Measurements from ENCODE around the gene LTBP1.
A peak's percentile ranks its signal among the peaks of the same experiment; 100 is the strongest.

The LTBP1 gene

GRCh38 chr2:33274524-33274923 lies 327.8 kb downstream of the LTBP1 start:
- Histone ChIP-seq H3K4me1 (ENCODE audit: control insufficient read depth in 2 of 2, insufficient read depth in 2 of 2, low read length in 2 of 2) (no peaks in the 10 kb centered on the region), H3K27ac (ENCODE audit: low read depth in 2 of 2, low read length in 2 of 2) (no peak overlapping the region), H3K9ac (ENCODE audit: low read depth in 1 of 2, low read length in 2 of 2) (no peak overlapping the region), H3K36me3 (ENCODE audit: control insufficient read depth in 2 of 2, insufficient read depth in 2 of 2, low read length in 2 of 2) (no peaks in the 10 kb centered on the region), H3K4me3 (ENCODE audit: low read length in 2 of 2) (no peak overlapping the region), H3K9me3 (ENCODE audit: control insufficient read depth in 2 of 2, low read length in 2 of 2) (no peaks in the 10 kb centered on the region), H3K27me3 (ENCODE audit: control insufficient read depth in 2 of 2, insufficient read depth in 2 of 2, low read length in 2 of 2) (no peaks in the 10 kb centered on the region)

- H3K27ac ChIP-seq (ENCODE audit: low read depth in 2 of 2, low read length in 2 of 2) = no peak overlapping the region
- no peaks in the 10 kb centered on the region for H3K27me3 ChIP-seq (ENCODE audit: control insufficient read depth in 2 of 2, insufficient read depth in 2 of 2, low read length in 2 of 2)
- no peaks in the 10 kb centered on the region for H3K4me1 ChIP-seq (ENCODE audit: control insufficient read depth in 2 of 2, insufficient read depth in 2 of 2, low read length in 2 of 2)
- H3K4me3 ChIP-seq (ENCODE audit: low read length in 2 of 2) = no peak overlapping the region
- no peaks in the 10 kb centered on the region for H3K36me3 ChIP-seq (ENCODE audit: control insufficient read depth in 2 of 2, insufficient read depth in 2 of 2, low read length in 2 of 2)
- no peaks in the 10 kb centered on the region for H3K9me3 ChIP-seq (ENCODE audit: control insufficient read depth in 2 of 2, low read length in 2 of 2)
- H3K9ac ChIP-seq (ENCODE audit: low read depth in 1 of 2, low read length in 2 of 2) = no peak overlapping the region
These were observed 329.1 kb downstream of the LTBP1 start for GRCh38 chr2:33275689-33276444.

GRCh38 chr2:33277002-33277426 lies 330.3 kb downstream of the LTBP1 start:
- Histone ChIP-seq H3K4me3 (ENCODE audit: low read length in 2 of 2) (no peak overlapping the region), H3K4me1 (ENCODE audit: control insufficient read depth in 2 of 2, insufficient read depth in 2 of 2, low read length in 2 of 2) (no peaks in the 10 kb centered on the region), H3K27me3 (ENCODE audit: control insufficient read depth in 2 of 2, insufficient read depth in 2 of 2, low read length in 2 of 2) (no peaks in the 10 kb centered on the region), H3K9ac (ENCODE audit: low read depth in 1 of 2, low read length in 2 of 2) (no peak overlapping the region), H3K27ac (ENCODE audit: low read depth in 2 of 2, low read length in 2 of 2) (no peak overlapping the region), H3K36me3 (ENCODE audit: control insufficient read depth in 2 of 2, insufficient read depth in 2 of 2, low read length in 2 of 2) (no peaks in the 10 kb centered on the region), H3K9me3 (ENCODE audit: control insufficient read depth in 2 of 2, low read length in 2 of 2) (no peaks in the 10 kb centered on the region)

GRCh38 chr2:33278245-33278943 lies 331.6 kb downstream of the LTBP1 start:
- Histone ChIP-seq H3K27me3 (ENCODE audit: control insufficient read depth in 2 of 2, insufficient read depth in 2 of 2, low read length in 2 of 2) (no peaks in the 10 kb centered on the region), H3K36me3 (ENCODE audit: control insufficient read depth in 2 of 2, insufficient read depth in 2 of 2, low read length in 2 of 2) (no peaks in the 10 kb centered on the region), H3K9me3 (ENCODE audit: control insufficient read depth in 2 of 2, low read length in 2 of 2) (no peaks in the 10 kb centered on the region), H3K9ac (ENCODE audit: low read depth in 1 of 2, low read length in 2 of 2) (no peak overlapping the region), H3K4me3 (ENCODE audit: low read length in 2 of 2) (no peak overlapping the region), H3K27ac (ENCODE audit: low read depth in 2 of 2, low read length in 2 of 2) (no peak overlapping the region), H3K4me1 (ENCODE audit: control insufficient read depth in 2 of 2, insufficient read depth in 2 of 2, low read length in 2 of 2) (no peaks in the 10 kb centered on the region)

GRCh38 chr2:33284287-33284686 lies 337.5 kb downstream of the LTBP1 start:
- Histone ChIP-seq H3K9me3 (ENCODE audit: control insufficient read depth in 2 of 2, low read length in 2 of 2) (no peaks in the 10 kb centered on the region), H3K27ac (ENCODE audit: low read depth in 2 of 2, low read length in 2 of 2) (no peak overlapping the region), H3K9ac (ENCODE audit: low read depth in 1 of 2, low read length in 2 of 2) (no peak overlapping the region), H3K4me3 (ENCODE audit: low read length in 2 of 2) (no peak overlapping the region), H3K4me1 (ENCODE audit: control insufficient read depth in 2 of 2, insufficient read depth in 2 of 2, low read length in 2 of 2) (no peaks in the 10 kb centered on the region), H3K36me3 (ENCODE audit: control insufficient read depth in 2 of 2, insufficient read depth in 2 of 2, low read length in 2 of 2) (no peaks in the 10 kb centered on the region), H3K27me3 (ENCODE audit: control insufficient read depth in 2 of 2, insufficient read depth in 2 of 2, low read length in 2 of 2) (no peaks in the 10 kb centered on the region)

- Histone ChIP-seq H3K27me3 (ENCODE audit: control insufficient read depth in 2 of 2, insufficient read depth in 2 of 2, low read length in 2 of 2) (no peaks in the 10 kb centered on the region), H3K4me1 (ENCODE audit: control insufficient read depth in 2 of 2, insufficient read depth in 2 of 2, low read length in 2 of 2) (peaks cover 0 to 17% of the 10 kb centered on the region in 2 donors), H3K9me3 (ENCODE audit: control insufficient read depth in 2 of 2, low read length in 2 of 2) (no peaks in the 10 kb centered on the region), H3K36me3 (ENCODE audit: control insufficient read depth in 2 of 2, insufficient read depth in 2 of 2, low read length in 2 of 2) (no peaks in the 10 kb centered on the region), H3K4me3 (ENCODE audit: low read length in 2 of 2) (no peak overlapping the region), H3K27ac (ENCODE audit: low read depth in 2 of 2, low read length in 2 of 2) (no peak overlapping the region), H3K9ac (ENCODE audit: low read depth in 1 of 2, low read length in 2 of 2) (no peak overlapping the region)
These were observed 340.8 kb downstream of the LTBP1 start for GRCh38 chr2:33287507-33288005.

GRCh38 chr2:33288011-33288410 lies 341.3 kb downstream of the LTBP1 start:
- H3K4me1 ChIP-seq (ENCODE audit: control insufficient read depth in 2 of 2, insufficient read depth in 2 of 2, low read length in 2 of 2) = peaks cover 0 to 17% of the 10 kb centered on the region in 2 donors
- no peaks in the 10 kb centered on the region for H3K27me3 ChIP-seq (ENCODE audit: control insufficient read depth in 2 of 2, insufficient read depth in 2 of 2, low read length in 2 of 2)
- no peak overlapping the region for H3K27ac ChIP-seq (ENCODE audit: low read depth in 2 of 2, low read length in 2 of 2)
- no peaks in the 10 kb centered on the region for H3K9me3 ChIP-seq (ENCODE audit: control insufficient read depth in 2 of 2, low read length in 2 of 2)
- H3K4me3 ChIP-seq (ENCODE audit: low read length in 2 of 2) = no peak overlapping the region
- H3K9ac ChIP-seq (ENCODE audit: low read depth in 1 of 2, low read length in 2 of 2) = no peak overlapping the region
- H3K36me3 ChIP-seq (ENCODE audit: control insufficient read depth in 2 of 2, insufficient read depth in 2 of 2, low read length in 2 of 2) = no peaks in the 10 kb centered on the region

- H3K27ac ChIP-seq (ENCODE audit: low read depth in 2 of 2, low read length in 2 of 2) = no peak overlapping the region
- no peaks in the 10 kb centered on the region for H3K9me3 ChIP-seq (ENCODE audit: control insufficient read depth in 2 of 2, low read length in 2 of 2)
- peaks cover 0 to 17% of the 10 kb centered on the region in 2 donors for H3K4me1 ChIP-seq (ENCODE audit: control insufficient read depth in 2 of 2, insufficient read depth in 2 of 2, low read length in 2 of 2)
- no peak overlapping the region for H3K9ac ChIP-seq (ENCODE audit: low read depth in 1 of 2, low read length in 2 of 2)
- H3K4me3 ChIP-seq (ENCODE audit: low read length in 2 of 2) = no peak overlapping the region
- H3K27me3 ChIP-seq (ENCODE audit: control insufficient read depth in 2 of 2, insufficient read depth in 2 of 2, low read length in 2 of 2) = no peaks in the 10 kb centered on the region
- H3K36me3 ChIP-seq (ENCODE audit: control insufficient read depth in 2 of 2, insufficient read depth in 2 of 2, low read length in 2 of 2) = no peaks in the 10 kb centered on the region
These were observed 343.2 kb downstream of the LTBP1 start for GRCh38 chr2:33289961-33290360.

- Histone ChIP-seq H3K36me3 (ENCODE audit: control insufficient read depth in 2 of 2, insufficient read depth in 2 of 2, low read length in 2 of 2) (no peaks in the 10 kb centered on the region), H3K27me3 (ENCODE audit: control insufficient read depth in 2 of 2, insufficient read depth in 2 of 2, low read length in 2 of 2) (no peaks in the 10 kb centered on the region), H3K9me3 (ENCODE audit: control insufficient read depth in 2 of 2, low read length in 2 of 2) (no peaks in the 10 kb centered on the region), H3K4me1 (ENCODE audit: control insufficient read depth in 2 of 2, insufficient read depth in 2 of 2, low read length in 2 of 2) (peaks cover 0 to 17% of the 10 kb centered on the region in 2 donors), H3K9ac (ENCODE audit: low read depth in 1 of 2, low read length in 2 of 2) (peak overlapping the region in 1 of 2 donors; percentile 7), H3K4me3 (ENCODE audit: low read length in 2 of 2) (peak overlapping the region; percentile 64 to 70), H3K27ac (ENCODE audit: low read depth in 2 of 2, low read length in 2 of 2) (peak overlapping the region; percentile 48 to 49)
These were observed 344.7 kb downstream of the LTBP1 start for GRCh38 chr2:33291278-33292013.

GRCh38 chr2:33292063-33292462 lies 345.3 kb downstream of the LTBP1 start:
- H3K4me3 ChIP-seq (ENCODE audit: low read length in 2 of 2) = peak overlapping the region in 1 of 2 donors; percentile 70
- no peaks in the 10 kb centered on the region for H3K36me3 ChIP-seq (ENCODE audit: control insufficient read depth in 2 of 2, insufficient read depth in 2 of 2, low read length in 2 of 2)
- peak overlapping the region in 1 of 2 donors; percentile 48 for H3K27ac ChIP-seq (ENCODE audit: low read depth in 2 of 2, low read length in 2 of 2)
- H3K9ac ChIP-seq (ENCODE audit: low read depth in 1 of 2, low read length in 2 of 2) = peak overlapping the region in 1 of 2 donors; percentile 7
- no peaks in the 10 kb centered on the region for H3K9me3 ChIP-seq (ENCODE audit: control insufficient read depth in 2 of 2, low read length in 2 of 2)
- peaks cover 0 to 17% of the 10 kb centered on the region in 2 donors for H3K4me1 ChIP-seq (ENCODE audit: control insufficient read depth in 2 of 2, insufficient read depth in 2 of 2, low read length in 2 of 2)
- no peaks in the 10 kb centered on the region for H3K27me3 ChIP-seq (ENCODE audit: control insufficient read depth in 2 of 2, insufficient read depth in 2 of 2, low read length in 2 of 2)
